Stimulated activated CD8-positive, alpha-beta memory T cell treated with anti-CD3 and anti-CD28 coated beads, Interleukin-7, amount 100 ng/mL, for 24 hours (primary cell): ENCODE measurements around the gene PLPP6.
A peak's percentile ranks its signal among the peaks of the same experiment; 100 is the strongest.

Source experiments
- DNase-seq: peaks from one replicate; pipeline ENCODE4 v3.0.0-alpha.2; 2020; ENCODE audit warnings: low read depth

PLPP6 gene

DNA sequence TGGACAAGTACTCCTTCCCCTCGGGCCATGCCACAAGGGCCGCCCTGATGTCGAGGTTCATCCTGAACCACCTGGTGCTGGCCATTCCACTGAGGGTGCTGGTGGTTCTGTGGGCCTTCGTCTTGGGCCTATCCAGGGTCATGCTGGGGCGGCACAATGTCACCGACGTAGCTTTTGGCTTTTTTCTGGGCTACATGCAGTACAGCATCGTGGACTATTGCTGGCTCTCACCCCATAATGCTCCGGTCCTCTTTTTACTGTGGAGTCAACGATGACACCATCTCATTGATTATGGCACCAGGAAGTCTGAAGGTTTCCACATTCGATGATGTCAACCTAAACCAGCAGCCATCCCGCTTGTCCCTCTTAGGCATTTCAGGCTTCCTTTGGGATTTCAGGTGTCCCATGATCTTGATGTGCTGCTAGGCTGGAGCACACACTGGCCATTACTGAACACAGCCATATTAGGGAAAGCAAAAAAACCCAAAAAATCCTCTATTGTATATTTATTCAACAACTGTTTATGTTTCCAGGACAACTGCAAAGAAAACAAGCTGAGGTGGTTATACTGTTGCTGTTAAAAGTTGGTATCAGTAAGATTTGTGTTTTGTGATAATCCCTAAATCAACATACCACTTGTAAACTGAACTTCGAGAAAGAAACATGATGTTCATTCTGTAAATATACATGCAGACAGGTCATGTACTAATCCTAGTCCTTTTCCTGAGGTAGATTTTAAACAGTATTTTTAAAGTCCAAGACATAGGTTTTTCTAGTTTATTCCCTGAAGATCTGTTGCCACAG is 1.1 kb downstream of the PLPP6 start:
- no peak for DNase-seq

DNA sequence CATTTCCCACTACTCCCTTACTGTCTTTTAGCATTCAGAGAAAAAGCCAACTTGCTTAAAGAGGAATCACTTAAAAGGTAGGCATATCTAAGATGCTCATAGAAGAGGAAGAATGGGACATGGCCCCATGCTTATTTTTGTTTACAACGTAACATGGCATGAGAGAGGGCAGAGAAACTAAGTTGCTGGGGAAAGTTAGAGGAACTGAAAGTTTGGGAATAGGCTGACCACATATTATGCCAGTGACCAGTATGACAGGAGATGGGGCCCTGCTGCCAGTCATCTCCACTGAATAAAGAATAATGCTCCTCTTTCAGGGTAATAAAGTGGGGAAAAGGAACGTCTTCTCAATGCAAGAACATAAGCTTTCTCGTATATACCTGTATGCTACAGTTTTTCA is 1.9 kb downstream of the PLPP6 start:
- DNase-seq = no peak

DNA sequence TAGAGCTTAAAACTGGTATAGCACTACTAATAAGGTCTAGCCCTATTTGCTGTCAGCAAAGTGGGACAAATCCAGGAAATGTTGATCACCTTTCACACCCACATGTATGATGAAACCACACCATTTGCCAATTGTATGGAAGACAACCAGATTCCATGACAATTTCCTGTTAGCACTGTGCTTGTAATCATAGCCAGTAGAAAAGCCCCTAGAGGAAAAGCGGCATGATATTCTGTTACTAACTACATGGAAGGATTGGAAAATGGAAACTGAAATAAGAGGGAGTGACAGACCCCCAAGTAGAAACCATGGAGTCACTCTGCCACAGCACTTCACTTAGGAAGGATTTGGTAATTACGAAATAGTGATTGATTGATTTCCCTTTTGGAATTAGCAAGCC is 3.3 kb downstream of the PLPP6 start:
- no peak for DNase-seq

DNA sequence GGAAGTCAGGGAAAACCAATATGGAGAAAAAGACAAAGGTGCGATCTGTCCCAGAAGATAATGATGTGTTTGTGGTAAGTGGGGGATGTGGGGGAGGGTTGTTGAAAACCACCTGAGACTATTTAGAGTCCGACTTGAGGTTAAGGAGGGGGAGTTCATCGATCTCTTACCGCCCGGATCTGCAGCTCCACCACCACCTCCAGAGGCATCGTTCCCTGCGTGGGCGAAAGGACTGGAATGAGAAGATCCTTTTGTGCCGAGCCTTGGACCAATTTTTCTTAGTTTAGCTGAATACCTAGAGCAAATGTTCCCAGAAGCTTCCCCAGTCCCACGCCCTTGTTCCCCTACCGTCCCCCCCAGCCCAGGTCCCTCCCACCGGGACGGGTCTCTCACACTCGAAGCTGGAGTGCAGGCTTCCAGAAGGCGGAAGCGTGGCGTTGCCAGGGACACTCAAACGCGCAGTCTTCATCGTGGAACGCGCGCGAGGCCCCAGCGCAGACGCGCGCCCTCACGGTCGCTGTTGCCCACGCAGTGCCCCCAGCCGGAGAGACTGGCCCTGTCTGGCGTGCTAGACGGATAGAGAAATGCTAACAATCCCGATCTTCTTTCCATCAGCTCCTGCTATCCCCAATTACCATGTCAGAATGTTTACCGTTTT is 4.1 kb downstream of the PLPP6 start, which contains the start of gene SPATA6L:
Gene SPATA6L, minus strand, starts transcription at position 439 of the 658 bp plus-strand sequence. Its CDS starts 230 bp downstream, at position 209.
- DNase-seq = peak; percentile 14

DNA sequence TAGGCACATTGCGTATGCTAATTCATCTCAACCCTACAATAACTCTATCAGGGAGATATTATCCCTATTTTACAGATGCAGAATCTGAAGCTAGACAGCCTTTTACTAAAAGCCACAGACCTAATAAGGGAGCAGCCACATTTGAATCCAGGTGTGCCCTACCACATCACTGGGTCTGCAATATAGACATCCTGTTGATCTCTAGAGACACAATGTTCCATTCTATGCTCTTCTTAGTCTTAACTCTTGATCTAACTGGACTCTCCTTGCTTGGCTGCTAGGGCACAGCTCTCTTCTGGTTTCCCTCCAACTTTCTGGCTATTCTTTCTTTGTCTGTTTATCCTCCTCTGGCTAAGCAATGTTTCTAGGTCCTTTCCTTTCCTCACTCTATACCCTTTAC is 5.6 kb downstream of the PLPP6 start:
- DNase-seq = no peak

DNA sequence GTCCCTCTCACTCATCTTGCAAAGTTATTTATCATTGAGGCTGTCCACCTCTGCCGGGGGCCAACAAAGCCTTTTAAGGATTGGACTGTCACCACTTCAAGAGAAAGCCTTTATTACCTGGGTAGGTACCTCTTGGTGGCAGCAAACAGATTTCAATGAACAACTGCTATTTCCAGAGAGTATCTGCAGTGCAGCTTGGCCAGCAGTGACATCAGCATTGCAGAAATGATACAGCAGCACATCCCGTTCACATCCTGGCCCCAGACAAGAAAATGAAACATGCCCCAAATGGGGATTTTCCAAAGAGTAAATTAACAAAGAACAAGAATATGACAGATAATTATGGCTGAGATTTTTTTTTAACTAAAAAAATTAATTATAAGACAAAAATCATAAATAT is 6.5 kb downstream of the PLPP6 start:
- no peak for DNase-seq

DNA sequence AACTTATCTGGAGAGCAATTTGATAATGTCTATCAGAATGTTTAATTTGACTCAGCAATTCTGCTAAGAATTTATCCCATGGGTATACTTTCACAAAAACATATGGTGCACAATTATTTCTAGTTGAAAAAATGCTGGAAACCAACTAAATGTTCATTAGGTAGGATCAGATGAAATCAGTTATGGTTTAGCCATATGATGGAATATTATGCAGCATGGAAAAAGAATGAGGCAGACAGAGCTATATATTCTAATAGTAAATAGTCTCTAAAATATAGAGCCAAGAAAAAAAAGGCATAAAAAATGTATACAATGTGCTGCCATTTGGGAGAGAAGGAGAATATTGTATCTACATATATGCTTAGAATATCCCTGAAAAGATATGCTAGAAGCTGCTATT is 7.8 kb downstream of the PLPP6 start:
- DNase-seq = no peak

DNA sequence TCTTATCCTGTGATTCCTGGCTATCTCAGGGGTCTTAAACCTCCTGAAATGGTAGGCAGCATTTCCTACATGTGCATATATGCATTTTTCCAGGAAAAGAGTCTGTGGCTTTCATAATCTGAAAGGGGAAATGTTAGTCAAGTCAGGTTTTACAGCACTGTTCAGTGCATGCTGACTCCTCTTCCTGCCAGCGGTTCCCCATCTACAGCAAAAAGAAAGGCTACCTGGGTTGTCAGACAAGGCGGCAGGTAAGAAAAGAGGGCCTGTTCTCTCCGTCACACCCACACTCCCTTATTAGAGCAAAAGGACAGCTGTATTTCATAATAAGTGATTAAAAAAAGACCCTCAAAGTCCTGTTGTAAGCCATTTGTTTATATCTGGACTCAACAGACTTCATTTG is 8.5 kb downstream of the PLPP6 start:
- no peak for DNase-seq

DNA sequence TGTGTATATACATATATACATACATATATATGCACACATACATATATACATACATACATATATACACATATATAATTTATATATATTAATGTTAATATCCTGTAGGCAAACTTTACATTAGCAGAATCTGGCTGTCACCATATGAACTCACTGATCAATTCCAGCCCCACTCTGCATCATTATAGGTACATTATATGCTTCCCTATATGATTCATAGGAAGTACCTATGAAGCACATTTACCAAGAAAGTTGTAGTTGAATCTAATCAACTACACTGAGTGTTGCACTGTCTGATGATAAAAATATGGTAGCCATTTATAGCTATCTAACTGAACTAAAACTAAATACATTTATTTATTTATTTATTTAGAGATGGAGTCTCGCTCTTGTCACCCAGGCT is 9.6 kb downstream of the PLPP6 start:
- no peak for DNase-seq

GRCh38 chr9:4674783-4675182 is 12.7 kb downstream of the PLPP6 start:
- DNase-seq = no peak

- no peak for DNase-seq
Observed at GRCh38 chr9:4677392-4677791, 15.3 kb downstream of the PLPP6 start.

GRCh38 chr9:4678679-4679267 is 16.7 kb downstream of the PLPP6 start:
- no peak for DNase-seq

DNA sequence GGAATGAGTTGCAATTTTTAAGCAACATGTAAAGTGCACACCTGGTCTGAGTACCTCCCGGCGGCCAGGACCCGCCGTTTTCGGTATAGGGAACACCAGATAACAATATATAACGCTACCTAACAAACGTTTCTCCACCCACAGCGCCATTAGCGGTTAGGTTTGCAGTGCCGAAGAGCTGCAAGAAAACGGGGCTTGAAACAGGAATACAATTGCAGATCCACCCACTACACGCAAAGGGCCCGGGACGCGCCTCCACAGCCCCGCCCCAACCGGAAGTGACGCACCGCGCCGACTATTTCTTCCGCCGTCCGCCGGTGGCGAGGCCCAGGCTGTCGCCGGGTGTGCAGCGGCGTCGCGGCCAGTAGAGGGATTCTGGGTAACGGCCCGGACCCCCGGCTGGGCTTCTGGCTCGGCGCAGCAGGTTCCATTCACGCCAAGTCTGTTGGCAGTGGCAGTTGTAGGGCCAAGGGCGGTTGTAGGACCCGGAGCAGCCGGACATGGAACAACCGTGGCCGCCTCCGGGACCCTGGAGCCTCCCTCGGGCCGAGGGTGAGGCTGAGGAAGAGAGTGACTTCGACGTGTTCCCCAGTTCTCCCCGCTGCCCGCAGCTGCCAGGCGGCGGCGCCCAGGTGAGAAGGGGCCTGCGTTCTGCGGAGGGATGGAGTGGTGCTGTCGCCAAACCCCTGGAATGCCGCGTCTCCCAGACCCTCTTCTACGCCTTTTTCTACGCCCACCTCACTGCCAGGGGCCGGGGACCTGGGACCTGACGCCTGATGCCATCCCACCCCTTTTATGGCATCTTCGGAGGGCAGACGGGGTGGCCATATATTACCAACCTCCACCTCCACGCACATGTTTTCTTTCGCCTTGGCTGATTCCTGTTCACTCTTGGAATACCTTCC is 17.4 kb downstream of the PLPP6 start, which contains the start of gene CDC37L1:
Gene CDC37L1, plus strand, starts transcription at position 302 of the 905 bp plus-strand sequence. Its CDS starts 199 bp downstream, at position 501.
- peak; percentile 100 for DNase-seq

DNA sequence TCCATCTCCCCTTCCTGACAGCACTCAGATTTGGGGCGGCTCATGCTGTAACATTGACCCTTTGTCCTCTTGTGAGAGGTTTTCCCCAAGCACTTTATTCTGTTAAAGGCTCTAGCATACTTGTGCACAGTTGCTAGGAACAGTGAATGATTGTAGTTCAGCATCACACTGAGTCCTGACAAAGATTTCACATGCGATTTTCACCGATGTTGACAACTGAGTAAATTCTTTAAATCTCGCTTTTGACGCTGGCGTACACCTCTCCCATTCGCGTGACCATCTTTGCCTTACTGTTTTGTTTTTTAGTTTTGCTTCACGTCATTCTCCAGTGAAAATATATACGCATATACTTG is 18.1 kb downstream of the PLPP6 start:
- no peak for DNase-seq

DNA sequence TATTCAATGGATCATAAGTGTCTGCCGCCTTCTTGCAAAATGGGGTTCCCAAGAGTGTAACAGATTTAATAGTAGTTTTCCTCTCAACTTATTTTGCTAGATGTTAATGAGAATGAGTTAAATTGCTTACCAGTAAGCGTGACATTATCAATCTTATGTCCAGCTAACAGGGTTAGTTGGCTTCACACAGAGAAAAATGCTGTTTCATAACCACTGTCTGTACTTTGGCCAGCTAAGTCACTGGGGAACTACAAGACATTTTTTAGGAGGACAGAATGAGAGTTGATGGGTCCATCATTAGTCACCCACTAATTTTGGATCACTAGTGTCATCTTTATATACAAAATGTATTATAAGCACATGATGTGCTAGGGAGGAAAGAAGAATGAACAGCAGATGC is 18.7 kb downstream of the PLPP6 start:
- DNase-seq = no peak

DNA sequence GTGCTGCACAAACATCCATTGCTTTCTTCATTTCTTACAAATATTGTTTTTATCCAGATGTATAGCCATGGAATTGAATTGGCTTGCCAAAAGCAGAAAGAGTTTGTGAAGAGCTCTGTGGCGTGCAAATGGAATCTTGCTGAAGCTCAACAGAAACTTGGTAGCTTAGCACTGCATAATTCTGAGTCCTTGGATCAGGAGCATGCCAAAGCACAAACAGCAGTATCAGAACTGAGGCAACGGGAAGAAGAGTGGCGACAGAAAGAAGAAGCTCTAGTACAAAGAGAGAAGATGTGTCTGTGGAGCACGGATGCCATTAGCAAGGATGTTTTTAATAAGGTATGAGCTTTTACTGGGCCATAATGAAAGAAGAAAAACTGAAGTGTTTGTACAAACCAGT is 22.7 kb downstream of the PLPP6 start:
- no peak for DNase-seq

GRCh38 chr9:4686112-4686511 is 24.0 kb downstream of the PLPP6 start:
- no peak for DNase-seq

GRCh38 chr9:4686584-4686983 is 24.5 kb downstream of the PLPP6 start:
- no peak for DNase-seq

DNA sequence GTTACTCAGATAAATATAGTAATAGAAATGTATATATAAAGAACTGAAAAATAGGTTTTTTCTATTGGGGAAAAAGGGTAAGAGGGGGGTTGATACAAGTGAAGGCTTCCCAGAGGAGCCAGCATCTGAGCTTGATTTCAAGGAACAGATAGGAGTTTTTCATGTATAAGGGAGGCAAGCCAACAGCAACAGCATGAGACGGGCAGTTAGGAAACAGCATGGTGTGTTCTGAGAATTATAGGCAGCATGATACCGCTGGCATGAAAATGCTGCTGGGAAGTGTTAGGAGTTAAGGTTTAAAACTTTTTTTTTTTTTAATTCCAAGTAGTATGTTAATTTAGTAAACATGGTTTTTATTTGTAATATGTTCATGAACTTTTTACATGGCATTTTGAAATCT is 26.9 kb downstream of the PLPP6 start:
- no peak for DNase-seq

- no peak for DNase-seq
Observed at GRCh38 chr9:4689687-4690104, 27.6 kb downstream of the PLPP6 start.

DNA sequence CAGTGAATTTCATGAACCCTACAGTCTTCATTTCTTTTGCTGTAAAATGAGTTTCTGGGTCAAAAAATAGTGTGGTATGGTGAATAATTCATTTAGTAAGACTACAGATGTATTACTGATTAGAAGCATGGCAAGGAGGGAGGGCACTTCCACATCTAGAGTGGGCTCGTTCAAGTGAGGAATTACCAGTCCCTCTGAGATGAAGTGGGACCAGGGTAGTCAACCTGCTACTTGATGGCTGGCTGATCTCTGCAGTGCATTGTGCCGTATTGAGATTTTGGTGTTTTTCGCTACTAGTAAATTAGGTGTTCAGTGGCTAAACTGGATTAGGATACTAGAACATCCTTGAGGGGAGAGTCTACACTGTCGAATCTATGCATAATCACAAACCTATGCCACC is 28.1 kb downstream of the PLPP6 start:
- no peak for DNase-seq

- no peak for DNase-seq
Observed at GRCh38 chr9:4691795-4692194, 29.7 kb downstream of the PLPP6 start.
